HG02571 (cell line): Measurements from ENCODE around the gene CD96.
A peak's percentile ranks its signal among the peaks of the same experiment; 100 is the strongest.
"Not testable (repeated sequence)": the region's sequence is repeated elsewhere in the genome, so short reads cannot be mapped to it uniquely, and the experiment has no call there.

Source experiments
- ATAC-seq: cut with Tn5 transposase; IDR thresholded peaks from one replicate; pipeline ENCODE4 v1.9.1; 2021; ENCODE audit warnings: mild to moderate bottlenecking, moderate library complexity; ENCODE audit not compliant: unreplicated experiment

CD96 gene

GRCh38 chr3:111617406-111617805, 75.4 kb downstream of the CD96 start:
- ATAC-seq: no peak

GRCh38 chr3:111617912-111618601, 76.1 kb downstream of the CD96 start:
- ATAC-seq: no peak

GRCh38 chr3:111618945-111619344, 76.9 kb downstream of the CD96 start:
- ATAC-seq: no peak

GRCh38 chr3:111619833-111620232, 77.8 kb downstream of the CD96 start:
- no peak for ATAC-seq

GRCh38 chr3:111621535-111621934, 79.5 kb downstream of the CD96 start:
- no peak for ATAC-seq

GRCh38 chr3:111627092-111627491, 85.1 kb downstream of the CD96 start:
- no peak for ATAC-seq

GRCh38 chr3:111629018-111629417, 87.0 kb downstream of the CD96 start:
- ATAC-seq: not testable (repeated sequence)

GRCh38 chr3:111630638-111631037, 88.6 kb downstream of the CD96 start:
- not testable (repeated sequence) for ATAC-seq

- ATAC-seq: no peak
These were observed 93.4 kb downstream of the CD96 start for GRCh38 chr3:111635403-111635802.

- no peak for ATAC-seq
These were observed 94.4 kb downstream of the CD96 start for GRCh38 chr3:111636366-111636885.

GRCh38 chr3:111639316-111639715, 97.3 kb downstream of the CD96 start:
- no peak for ATAC-seq

GRCh38 chr3:111648991-111649579, 107.1 kb downstream of the CD96 start:
- ATAC-seq: no peak

GRCh38 chr3:111650378-111651275, 108.6 kb downstream of the CD96 start:
- no peak for ATAC-seq

GRCh38 chr3:111652492-111653180, 110.6 kb downstream of the CD96 start:
- no peak for ATAC-seq

- no peak for ATAC-seq
These were observed 111.8 kb downstream of the CD96 start for GRCh38 chr3:111653766-111654165.

GRCh38 chr3:111662012-111662411, 120.0 kb downstream of the CD96 start:
- no peak for ATAC-seq

GRCh38 chr3:111662907-111663306, 120.9 kb downstream of the CD96 start:
- no peak for ATAC-seq

GRCh38 chr3:111666041-111666735, 124.2 kb downstream of the CD96 start:
- ATAC-seq: no peak

- no peak for ATAC-seq
These were observed 125.2 kb downstream of the CD96 start for GRCh38 chr3:111667170-111667569.

GRCh38 chr3:111667621-111668239, 125.7 kb downstream of the CD96 start:
- ATAC-seq: peak; percentile 95
